ENCODE measurements around the gene NR6A1.
A peak's percentile ranks its signal among the peaks of the same experiment; 100 is the strongest.

Gene NR6A1

GRCh38 chr9:124544535-124544934 lies 226.6 kb downstream of the NR6A1 start:
- no peak overlapping the region for H3K4me3 ChIP-seq (replicated peaks; ENCODE audit: low read depth, low read length)
- TF ChIP-seq CTCF (IDR thresholded peaks at IDR 0.05; ENCODE audit: low read length, missing control alignments): no peak
- DNase-seq (ENCODE audit: low read depth): no peak

GRCh38 chr9:124541824-124542223 lies 229.3 kb downstream of the NR6A1 start:
- no peak for DNase-seq (ENCODE audit: low read depth)
- H3K4me3 ChIP-seq (replicated peaks; ENCODE audit: low read depth, low read length): no peak overlapping the region
- TF ChIP-seq CTCF (IDR thresholded peaks at IDR 0.05; ENCODE audit: low read length, missing control alignments): no peak

- DNase-seq (ENCODE audit: low read depth): no peak
- H3K4me3 ChIP-seq (replicated peaks; ENCODE audit: low read depth, low read length): no peak overlapping the region
- TF ChIP-seq CTCF (IDR thresholded peaks at IDR 0.05; ENCODE audit: low read length, missing control alignments): no peak
Measured at GRCh38 chr9:124537926-124538325, 233.2 kb downstream of the NR6A1 start.

- no peak for TF ChIP-seq CTCF (IDR thresholded peaks at IDR 0.05; ENCODE audit: low read length, missing control alignments)
- H3K4me3 ChIP-seq (replicated peaks; ENCODE audit: low read depth, low read length): no peak overlapping the region
- DNase-seq (ENCODE audit: low read depth): no peak
Measured at GRCh38 chr9:124535846-124536245, 235.3 kb downstream of the NR6A1 start.

GRCh38 chr9:124532897-124533296 lies 238.2 kb downstream of the NR6A1 start:
- peak; percentile 3 for TF ChIP-seq CTCF (IDR thresholded peaks at IDR 0.05; ENCODE audit: low read length, missing control alignments)
- DNase-seq (ENCODE audit: low read depth): no peak
- no peak overlapping the region for H3K4me3 ChIP-seq (replicated peaks; ENCODE audit: low read depth, low read length)

GRCh38 chr9:124531115-124531514 lies 240.0 kb downstream of the NR6A1 start:
- no peak for DNase-seq (ENCODE audit: low read depth)
- TF ChIP-seq CTCF (IDR thresholded peaks at IDR 0.05; ENCODE audit: low read length, missing control alignments): no peak

GRCh38 chr9:124530246-124530645 lies 240.9 kb downstream of the NR6A1 start:
- no peak overlapping the region for H3K4me3 ChIP-seq (replicated peaks; ENCODE audit: low read depth, low read length)
- TF ChIP-seq CTCF (IDR thresholded peaks at IDR 0.05; ENCODE audit: low read length, missing control alignments): no peak
- no peak for DNase-seq (ENCODE audit: low read depth)

More at GRCh38 chr9:124531115-124531514, 240.0 kb downstream of the NR6A1 start:
- H3K4me3 ChIP-seq (replicated peaks; ENCODE audit: low read depth, low read length): no peak overlapping the region

Measured in fibroblast of pulmonary artery (primary cell).